Activated T-helper 2 cell treated with anti-CD3 and anti-CD28 coated beads, Interferon-gamma antibody, Interleukin-2, Interleukin-4, amounts not matched to agents 10 μg/mL and 5 μg/mL and 100 μg/mL, durations not matched to agents 14 hours and 24 hours and 36 hours (primary cell): ENCODE data around the gene TRMU. TPM values are rescaled to one million over a fixed set of nuclear protein-coding genes. Genes with fewer than 3 reads are reported as not detected.
"Not testable (repeated sequence)": the region's sequence is repeated elsewhere in the genome, so short reads cannot be mapped to it uniquely, and the experiment has no call there.

ENCODE experiments used
- DNase-seq: peaks from one replicate; pipeline ENCODE4 v3.0.0; 2021; ENCODE audit warnings: low spot score
- H3K27ac Mint-ChIP-seq: one replicate; pipeline ENCODE4 v1.8.0; 2021; ENCODE audit warnings: mixed read lengths
- H3K27me3 Mint-ChIP-seq: one replicate; pipeline ENCODE4 v1.8.0; 2021; ENCODE audit warnings: low read depth, mixed read lengths
- H3K36me3 Mint-ChIP-seq: one replicate; pipeline ENCODE4 v1.8.0; 2021; ENCODE audit warnings: low read depth, mixed read lengths
- H3K4me1 Mint-ChIP-seq: one replicate; pipeline ENCODE4 v1.8.0; 2021; ENCODE audit warnings: low read depth, mixed read lengths
- H3K4me3 Mint-ChIP-seq: one replicate; pipeline ENCODE4 v1.8.0; 2021; ENCODE audit warnings: low read depth, mild to moderate bottlenecking, moderate library complexity, mixed read lengths
- H3K9me3 Mint-ChIP-seq: one replicate; pipeline ENCODE4 v1.8.0; 2021; ENCODE audit warnings: mixed read lengths
- intact Hi-C: fragments of 100-400 bp; cut with micrococcal nuclease; formaldehyde crosslinking; loops from one replicate; pipeline ENCODE4 v1.15.1; 2023
- total RNA-seq: library from RNA; stranded (reverse); gene quantifications from 2 replicates; pipeline ENCODE4 v1.2.3, GENCODE V29; 2022

TRMU gene
- total RNA-seq, 1 donor from 2014 or later: 76.0 TPM

DNA sequence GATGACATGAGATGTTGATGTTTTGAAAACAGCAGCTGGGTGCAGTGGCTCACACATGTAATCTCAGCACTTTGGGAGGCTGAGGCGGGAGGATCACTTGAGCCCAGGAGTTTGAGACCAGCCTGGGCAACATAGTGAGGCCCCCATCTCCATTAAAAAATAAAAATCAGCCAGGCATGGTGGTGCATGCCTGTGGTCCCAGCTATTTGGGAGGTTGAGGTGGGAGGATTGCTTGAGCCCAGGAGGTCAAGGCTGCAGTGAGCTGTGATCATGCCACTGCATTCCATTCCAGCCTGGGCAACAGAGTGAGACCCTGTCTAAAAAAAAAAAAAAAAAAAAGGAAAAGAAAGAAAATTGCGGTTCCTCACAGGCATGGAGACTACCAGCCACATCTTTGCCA, 22.7 kb upstream of the TRMU start:
- not testable (repeated sequence) for H3K27me3 Mint-ChIP-seq, H3K27ac Mint-ChIP-seq, H3K9me3 Mint-ChIP-seq, DNase-seq, H3K4me3 Mint-ChIP-seq, H3K4me1 Mint-ChIP-seq
- intact Hi-C loops: loop anchor here (5.0 kb wide), 1 partner anchor 306 kb away; no protein-coding TSS in a partner anchor
- H3K36me3 Mint-ChIP-seq: peaks cover 59% of the 10 kb centered on the region

DNA sequence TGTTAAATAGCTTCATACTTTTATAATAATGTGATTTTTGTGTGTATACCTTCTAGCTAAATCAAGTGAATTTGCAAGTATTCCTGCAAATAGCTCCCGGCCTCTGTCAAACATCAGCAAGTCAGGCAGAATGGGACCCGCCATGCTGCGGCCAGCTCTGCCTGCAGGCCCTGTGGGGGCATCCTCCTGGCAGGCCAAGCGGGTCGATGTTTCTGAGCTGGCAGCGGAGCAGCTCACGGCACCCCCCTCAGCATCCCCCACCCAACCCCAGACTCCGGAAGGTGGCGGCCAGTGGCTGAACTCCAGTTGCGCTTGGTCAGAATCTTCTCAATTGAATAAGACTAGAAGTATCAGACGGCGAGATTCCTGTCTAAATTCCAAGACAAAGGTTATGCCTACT, 19.5 kb upstream of the TRMU start:
- H3K27me3 Mint-ChIP-seq: no peaks in the 10 kb centered on the region
- H3K4me3 Mint-ChIP-seq: no peak overlapping the region
- H3K4me1 Mint-ChIP-seq: peaks cover 1% of the 10 kb centered on the region
- no peak overlapping the region for H3K27ac Mint-ChIP-seq
- no peak for DNase-seq
- intact Hi-C loops: no loop called here
- peaks cover 65% of the 10 kb centered on the region for H3K36me3 Mint-ChIP-seq
- H3K9me3 Mint-ChIP-seq: no peaks in the 10 kb centered on the region

DNA sequence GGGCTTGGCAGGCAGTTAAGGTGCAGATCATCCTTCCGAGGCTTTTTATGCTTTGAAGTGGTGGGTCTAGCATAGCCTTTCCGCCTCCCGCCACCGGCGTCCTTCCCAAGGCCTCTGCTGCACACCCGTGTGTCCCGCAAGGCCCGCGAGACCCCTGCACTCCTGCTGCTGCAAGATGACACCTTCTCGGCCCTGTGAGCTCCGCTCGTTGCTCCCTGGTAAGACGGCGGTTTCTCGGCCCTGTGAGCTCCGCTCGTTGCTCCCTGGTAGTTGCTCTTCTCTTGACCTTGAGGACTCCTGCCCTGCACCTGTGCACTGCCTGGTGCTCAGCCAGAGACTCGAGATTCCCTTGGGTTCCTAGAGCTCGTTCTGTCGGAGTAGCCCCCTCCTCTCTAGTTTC, 17.9 kb upstream of the TRMU start:
- Mint-ChIP-seq H3K27ac (no peak overlapping the region), H3K4me3 (no peak overlapping the region), H3K27me3 (no peaks in the 10 kb centered on the region), H3K36me3 (peaks cover 66% of the 10 kb centered on the region), H3K4me1 (no peaks in the 10 kb centered on the region), H3K9me3 (no peaks in the 10 kb centered on the region)
- intact Hi-C loops: no loop called here
- DNase-seq: no peak

DNA sequence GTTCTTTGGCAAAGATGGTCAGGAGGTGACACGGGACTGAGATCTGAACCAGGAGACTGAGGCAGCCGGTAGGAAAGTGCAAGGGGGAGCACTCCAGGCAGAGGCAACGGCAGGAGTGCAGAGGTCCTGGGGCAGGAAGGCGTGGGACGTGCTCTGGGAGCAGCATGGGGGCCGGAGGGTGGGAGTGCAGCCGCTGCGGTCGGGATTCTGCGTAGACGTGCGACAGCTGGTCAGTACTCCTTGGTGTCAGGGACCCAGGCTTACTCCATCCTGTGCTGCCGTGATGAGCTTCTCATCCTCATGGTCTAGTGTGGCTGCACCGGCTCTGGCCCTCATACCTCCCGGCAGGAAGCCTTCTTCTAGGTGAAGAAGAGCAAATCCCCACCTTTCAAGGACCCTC, 16.9 kb upstream of the TRMU start:
- intact Hi-C loops: no loop called here
- H3K4me3 Mint-ChIP-seq: no peak overlapping the region
- DNase-seq: no peak
- H3K27me3 Mint-ChIP-seq: no peaks in the 10 kb centered on the region
- H3K4me1 Mint-ChIP-seq: no peaks in the 10 kb centered on the region
- peaks cover 74% of the 10 kb centered on the region for H3K36me3 Mint-ChIP-seq
- no peaks in the 10 kb centered on the region for H3K9me3 Mint-ChIP-seq
- H3K27ac Mint-ChIP-seq: no peak overlapping the region

DNA sequence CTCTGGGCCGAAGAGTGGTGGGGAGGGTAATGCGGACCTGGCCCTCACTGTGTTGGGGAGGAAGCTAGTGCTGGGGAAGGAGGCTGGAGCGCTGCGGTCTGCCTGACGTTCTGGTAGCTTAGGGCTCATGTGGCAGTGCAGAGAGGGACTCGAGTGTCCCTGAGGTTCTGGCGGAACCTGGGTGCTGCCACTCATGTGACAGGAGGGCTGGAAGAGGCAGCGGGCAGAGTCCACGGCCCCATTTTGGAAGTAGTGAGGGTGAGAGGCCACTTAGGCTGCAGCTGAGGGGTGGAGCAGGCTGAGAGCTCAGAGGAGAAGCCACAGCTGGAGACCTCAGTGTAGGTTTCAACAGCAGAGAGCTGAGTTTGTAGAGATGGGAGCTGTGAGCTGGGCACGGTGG, 16.2 kb upstream of the TRMU start:
- no peaks in the 10 kb centered on the region for H3K9me3 Mint-ChIP-seq
- no peak for DNase-seq
- no peak overlapping the region for H3K27ac Mint-ChIP-seq
- intact Hi-C loops: no loop called here
- H3K4me3 Mint-ChIP-seq: no peak overlapping the region
- H3K36me3 Mint-ChIP-seq: peaks cover 74% of the 10 kb centered on the region
- H3K4me1 Mint-ChIP-seq: no peaks in the 10 kb centered on the region
- no peaks in the 10 kb centered on the region for H3K27me3 Mint-ChIP-seq

DNA sequence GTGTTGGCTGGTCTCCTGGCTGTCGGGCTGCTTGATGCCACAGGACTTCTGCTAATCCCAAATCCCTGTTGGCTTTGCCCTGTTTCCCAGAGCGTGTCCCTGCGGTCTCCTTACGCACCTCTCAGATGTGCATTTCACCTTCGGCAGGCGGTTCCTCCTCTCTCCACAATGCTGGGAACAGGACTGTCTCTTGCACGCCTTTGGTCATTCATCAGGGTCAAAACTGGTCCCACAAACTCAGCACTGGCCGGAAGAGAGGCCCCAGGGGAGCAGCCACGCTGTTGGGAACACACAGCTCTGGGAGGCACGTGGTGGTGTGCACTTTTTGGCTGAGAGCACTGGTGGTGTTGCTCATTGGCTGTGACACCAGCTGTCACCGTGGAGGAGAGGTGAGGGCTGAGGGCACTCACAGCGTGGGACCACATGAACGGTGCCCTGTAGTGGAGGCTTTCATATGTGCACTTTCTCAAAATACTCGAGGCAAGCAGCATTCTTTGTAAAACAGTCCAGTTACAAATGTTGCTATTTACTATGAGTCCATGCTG, 15.3 kb upstream of the TRMU start:
- H3K36me3 Mint-ChIP-seq: peaks cover 78% of the 10 kb centered on the region
- H3K4me1 Mint-ChIP-seq: no peaks in the 10 kb centered on the region
- H3K4me3 Mint-ChIP-seq: no peak overlapping the region
- no peak for DNase-seq
- no peaks in the 10 kb centered on the region for H3K27me3 Mint-ChIP-seq
- H3K9me3 Mint-ChIP-seq: no peaks in the 10 kb centered on the region
- no peak overlapping the region for H3K27ac Mint-ChIP-seq
- intact Hi-C loops: no loop called here

DNA sequence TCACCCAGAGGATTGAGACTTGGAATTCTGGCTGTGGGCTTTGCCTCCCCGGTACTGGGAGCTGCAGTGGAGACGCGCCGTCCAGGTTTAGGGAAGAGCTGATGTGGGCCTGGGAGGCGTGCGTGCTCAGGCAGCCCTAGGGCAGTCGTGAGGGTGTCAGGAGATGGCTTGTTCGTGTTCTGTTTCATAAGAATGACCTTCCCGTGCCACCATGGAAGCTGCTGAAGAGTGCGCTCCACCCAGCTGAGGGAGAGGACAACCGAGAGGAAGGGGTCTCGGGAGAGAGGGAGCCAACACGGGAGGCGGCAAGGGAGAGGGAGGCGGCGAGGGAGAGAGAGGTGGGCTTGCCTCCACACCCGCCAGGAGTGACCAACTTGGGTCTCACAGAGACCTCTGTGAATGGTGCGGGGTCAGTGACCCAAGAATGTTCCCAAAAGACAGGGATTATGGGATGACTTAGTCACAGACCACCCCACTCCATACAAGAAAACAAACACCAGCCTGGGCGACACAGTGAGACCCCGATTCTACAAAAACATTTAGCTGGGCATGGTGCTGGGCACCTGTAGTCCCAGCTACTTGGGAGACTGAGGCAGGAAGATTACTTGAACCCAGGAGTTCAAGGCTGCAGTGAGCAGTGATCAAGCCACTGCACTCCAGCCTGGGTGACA, 14.7 kb upstream of the TRMU start:
- H3K4me3 Mint-ChIP-seq: no peak overlapping the region
- no peak overlapping the region for H3K27ac Mint-ChIP-seq
- no peak for DNase-seq
- intact Hi-C loops: no loop called here
- H3K36me3 Mint-ChIP-seq: peaks cover 78% of the 10 kb centered on the region
- H3K27me3 Mint-ChIP-seq: no peaks in the 10 kb centered on the region
- H3K9me3 Mint-ChIP-seq: no peaks in the 10 kb centered on the region
- H3K4me1 Mint-ChIP-seq: no peaks in the 10 kb centered on the region

DNA sequence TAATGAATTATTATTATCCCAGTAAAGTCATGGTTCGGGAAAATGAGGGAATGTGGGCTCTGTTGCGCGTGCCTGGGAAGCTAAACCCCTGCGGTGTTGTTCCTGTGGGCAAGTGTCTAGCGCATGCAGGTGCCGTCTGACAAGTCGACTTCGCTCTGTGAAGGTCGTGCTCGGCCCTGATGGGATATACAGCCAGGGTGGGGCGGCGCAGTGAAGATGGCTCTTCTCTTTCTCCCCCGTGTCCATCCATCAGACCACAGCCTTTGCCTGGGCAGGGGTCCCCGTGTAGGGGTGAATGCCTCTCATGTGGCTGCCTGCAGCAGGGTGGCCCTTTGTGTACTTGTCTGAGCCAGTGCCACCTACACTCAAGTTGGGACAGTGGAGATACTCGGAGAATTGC, 12.8 kb upstream of the TRMU start:
- no peak overlapping the region for H3K4me3 Mint-ChIP-seq
- intact Hi-C loops: no loop called here
- DNase-seq: no peak
- H3K27ac Mint-ChIP-seq: no peak overlapping the region
- H3K4me1 Mint-ChIP-seq: no peaks in the 10 kb centered on the region
- peaks cover 74% of the 10 kb centered on the region for H3K36me3 Mint-ChIP-seq
- H3K9me3 Mint-ChIP-seq: no peaks in the 10 kb centered on the region
- H3K27me3 Mint-ChIP-seq: no peaks in the 10 kb centered on the region

DNA sequence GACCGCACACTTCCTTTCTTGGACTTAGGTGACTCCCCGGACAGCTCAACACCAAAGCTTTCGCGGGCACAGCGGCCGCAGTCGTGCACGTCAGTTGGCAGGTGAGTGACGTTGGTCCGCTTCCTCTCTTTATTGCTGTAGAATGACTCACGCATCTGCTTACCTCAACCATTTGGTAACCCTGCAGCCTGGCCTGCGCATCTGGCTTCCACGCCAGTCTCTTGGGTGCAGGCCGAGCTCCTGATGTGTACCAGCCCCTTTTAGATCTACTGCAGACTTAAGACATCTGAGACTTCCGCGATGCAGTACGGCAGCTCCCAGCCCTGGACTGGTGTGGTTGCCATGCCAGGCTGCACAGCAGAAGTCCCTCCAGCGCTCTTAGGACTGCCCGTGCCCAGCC, 12.4 kb upstream of the TRMU start:
- H3K9me3 Mint-ChIP-seq: no peaks in the 10 kb centered on the region
- intact Hi-C loops: no loop called here
- no peak overlapping the region for H3K27ac Mint-ChIP-seq
- no peak for DNase-seq
- no peaks in the 10 kb centered on the region for H3K27me3 Mint-ChIP-seq
- H3K36me3 Mint-ChIP-seq: peaks cover 72% of the 10 kb centered on the region
- H3K4me3 Mint-ChIP-seq: no peak overlapping the region
- H3K4me1 Mint-ChIP-seq: no peaks in the 10 kb centered on the region

DNA sequence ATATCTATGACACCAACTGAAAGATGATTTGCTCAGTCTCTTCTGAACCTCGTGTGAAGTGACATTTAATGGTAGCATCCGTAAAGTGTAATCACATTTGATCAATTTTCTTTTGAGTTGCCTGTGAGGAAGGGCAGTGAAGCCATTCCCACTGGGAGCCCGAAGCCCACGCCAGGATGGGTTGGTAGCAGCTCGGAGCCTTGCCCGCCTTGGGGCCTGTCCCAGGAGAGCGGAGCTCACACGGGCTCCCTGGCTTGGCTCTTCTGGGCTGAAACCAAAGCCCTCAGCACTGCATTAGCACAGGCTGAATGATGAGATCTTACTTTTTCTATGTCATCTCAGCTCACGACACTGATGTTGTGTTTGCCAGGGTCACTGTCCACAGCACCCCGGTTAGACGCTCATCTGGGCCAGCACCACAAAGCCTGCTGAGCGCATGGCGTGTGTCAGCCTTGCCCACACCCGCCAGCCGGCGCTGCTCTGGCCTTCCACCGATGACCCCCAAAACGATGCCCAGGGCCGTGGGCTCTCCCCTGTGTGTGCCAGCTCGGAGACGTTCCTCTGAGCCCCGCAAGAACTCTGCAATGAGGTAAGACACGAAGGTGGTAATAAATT, 9.3 kb upstream of the TRMU start:
- Mint-ChIP-seq H3K4me1 (no peaks in the 10 kb centered on the region), H3K27me3 (no peaks in the 10 kb centered on the region), H3K9me3 (no peaks in the 10 kb centered on the region), H3K36me3 (peaks cover 62% of the 10 kb centered on the region), H3K4me3 (no peak overlapping the region), H3K27ac (no peak overlapping the region)
- DNase-seq: no peak
- intact Hi-C loops: no loop called here

DNA sequence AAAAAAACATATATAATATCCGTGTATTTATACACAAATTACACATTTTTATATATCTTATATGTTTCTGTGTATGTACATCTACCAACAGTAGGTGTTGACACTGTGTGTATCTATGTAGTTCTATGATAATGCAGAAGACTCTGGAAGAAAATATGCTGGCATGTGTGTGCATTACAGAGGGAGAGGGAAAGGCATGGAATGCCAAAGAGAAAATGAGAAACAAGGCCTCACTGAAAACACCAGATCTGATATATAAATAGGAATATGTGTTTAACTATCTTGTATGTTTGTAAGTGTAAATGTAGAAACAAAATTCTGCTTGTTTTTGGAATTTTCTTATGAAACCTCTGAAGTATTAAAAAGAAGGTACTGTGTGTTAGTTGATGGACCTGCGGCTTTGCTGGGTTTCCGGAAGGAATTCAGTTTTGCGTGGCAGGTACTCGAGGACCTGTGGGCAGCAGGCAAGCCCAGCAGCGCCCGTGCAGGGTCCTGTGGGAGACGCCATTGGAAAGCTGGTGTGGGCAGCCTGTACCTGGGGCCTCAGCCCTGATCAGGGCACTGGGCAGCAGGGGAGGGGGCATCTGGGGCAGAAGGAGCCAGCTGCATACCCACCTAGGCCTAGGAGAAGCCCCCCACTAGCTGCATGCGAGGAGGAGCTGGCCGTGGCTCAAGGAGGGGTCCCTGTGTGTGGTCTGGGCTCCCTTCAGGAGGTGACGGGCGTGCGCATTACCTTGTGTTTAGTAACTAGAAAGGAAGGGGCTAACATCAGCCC, 7.6 kb upstream of the TRMU start:
- Mint-ChIP-seq H3K9me3 (no peaks in the 10 kb centered on the region), H3K4me1 (no peaks in the 10 kb centered on the region), H3K27me3 (no peaks in the 10 kb centered on the region), H3K4me3 (no peak overlapping the region), H3K36me3 (peaks cover 64% of the 10 kb centered on the region), H3K27ac (no peak overlapping the region)
- intact Hi-C loops: no loop called here
- no peak for DNase-seq

DNA sequence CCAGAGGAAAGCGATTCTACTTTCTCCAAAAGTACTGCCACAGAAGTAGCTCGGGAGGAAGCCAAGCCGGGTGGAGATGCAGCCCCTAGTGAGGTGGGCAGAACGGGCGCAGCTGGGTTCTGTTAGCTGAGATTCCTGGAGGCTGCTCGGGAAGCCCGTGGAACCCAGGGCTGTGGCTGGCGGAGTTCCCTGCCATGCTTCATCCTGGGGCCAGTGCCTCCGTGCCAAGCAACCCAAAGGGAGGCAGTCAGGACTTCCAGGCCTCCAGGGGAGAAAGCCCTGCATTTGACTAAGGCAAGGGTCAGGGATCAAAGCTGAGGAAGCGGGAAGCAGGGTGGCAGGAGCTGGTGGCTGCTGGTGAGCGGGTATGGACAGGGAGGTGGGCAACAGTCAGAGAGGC, 6.7 kb upstream of the TRMU start:
- Mint-ChIP-seq H3K4me3 (no peak overlapping the region), H3K36me3 (peaks cover 65% of the 10 kb centered on the region), H3K4me1 (no peaks in the 10 kb centered on the region), H3K27ac (no peak overlapping the region), H3K27me3 (no peaks in the 10 kb centered on the region), H3K9me3 (no peaks in the 10 kb centered on the region)
- intact Hi-C loops: no loop called here
- no peak for DNase-seq

DNA sequence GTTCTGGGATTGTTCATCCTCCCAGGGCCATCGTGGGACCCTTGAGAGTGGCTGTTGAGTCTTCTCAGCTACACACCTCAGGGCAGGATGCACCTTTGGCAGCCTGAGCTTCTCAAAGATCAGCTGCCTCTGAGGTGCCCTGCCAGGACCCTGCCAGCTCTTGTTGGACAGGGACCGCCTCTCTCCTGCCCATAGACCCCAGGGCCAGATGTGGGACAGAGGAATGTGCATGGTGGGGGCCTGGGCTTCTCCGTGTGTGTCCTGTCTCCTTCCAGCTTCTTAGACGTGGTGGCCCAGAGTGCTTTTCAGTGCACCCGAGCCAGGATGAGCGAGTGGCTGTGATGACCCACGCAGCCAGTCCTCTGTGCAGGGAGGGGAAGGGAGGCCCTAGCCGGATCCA, 5.9 kb upstream of the TRMU start:
- H3K9me3 Mint-ChIP-seq: no peaks in the 10 kb centered on the region
- intact Hi-C loops: no loop called here
- H3K36me3 Mint-ChIP-seq: peaks cover 59% of the 10 kb centered on the region
- no peak for DNase-seq
- no peak overlapping the region for H3K4me3 Mint-ChIP-seq
- no peaks in the 10 kb centered on the region for H3K27me3 Mint-ChIP-seq
- no peak overlapping the region for H3K27ac Mint-ChIP-seq
- peaks cover 3% of the 10 kb centered on the region for H3K4me1 Mint-ChIP-seq
